ENCODE data around the gene NUP153.

DNA sequence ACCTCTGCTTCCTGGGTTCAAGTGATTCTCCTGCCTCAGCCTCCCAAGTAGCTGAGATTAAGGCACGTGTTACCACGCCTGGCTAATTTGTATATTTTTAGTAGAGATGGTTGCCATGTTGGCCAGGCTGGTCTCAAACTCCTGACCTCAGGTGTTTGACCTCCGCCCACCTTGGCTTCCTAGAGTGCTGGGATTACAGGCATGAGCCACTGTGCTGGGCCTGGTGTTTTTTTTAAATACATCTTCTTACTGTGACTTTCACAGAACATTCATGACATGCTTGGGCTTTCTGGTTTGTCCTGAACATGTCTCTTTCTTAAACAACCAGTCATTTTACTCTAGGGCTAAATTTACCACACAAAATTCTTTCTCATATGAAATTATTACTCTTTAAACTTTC, 141.3 kb downstream of the NUP153 start:
- TF ChIP-seq, protein P1, sequence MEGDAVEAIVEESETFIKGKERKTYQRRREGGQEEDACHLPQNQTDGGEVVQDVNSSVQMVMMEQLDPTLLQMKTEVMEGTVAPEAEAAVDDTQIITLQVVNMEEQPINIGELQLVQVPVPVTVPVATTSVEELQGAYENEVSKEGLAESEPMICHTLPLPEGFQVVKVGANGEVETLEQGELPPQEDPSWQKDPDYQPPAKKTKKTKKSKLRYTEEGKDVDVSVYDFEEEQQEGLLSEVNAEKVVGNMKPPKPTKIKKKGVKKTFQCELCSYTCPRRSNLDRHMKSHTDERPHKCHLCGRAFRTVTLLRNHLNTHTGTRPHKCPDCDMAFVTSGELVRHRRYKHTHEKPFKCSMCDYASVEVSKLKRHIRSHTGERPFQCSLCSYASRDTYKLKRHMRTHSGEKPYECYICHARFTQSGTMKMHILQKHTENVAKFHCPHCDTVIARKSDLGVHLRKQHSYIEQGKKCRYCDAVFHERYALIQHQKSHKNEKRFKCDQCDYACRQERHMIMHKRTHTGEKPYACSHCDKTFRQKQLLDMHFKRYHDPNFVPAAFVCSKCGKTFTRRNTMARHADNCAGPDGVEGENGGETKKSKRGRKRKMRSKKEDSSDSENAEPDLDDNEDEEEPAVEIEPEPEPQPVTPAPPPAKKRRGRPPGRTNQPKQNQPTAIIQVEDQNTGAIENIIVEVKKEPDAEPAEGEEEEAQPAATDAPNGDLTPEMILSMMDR (conservative IDR thresholded peaks at IDR 0.05; ENCODE audit: low read length): no peak
- no peak for TF ChIP-seq EZH2phosphoT487 (IDR thresholded peaks at IDR 0.05; ENCODE audit: borderline replicate concordance)
